RWPE2 (cell line): ENCODE data around the gene CEACAM4.

ENCODE experiments used
- ATAC-seq: fragments of 200-7000 bp; cut with Tn5 transposase; 3 replicates; pipeline ENCODE4 v1.9.1; 2021; ENCODE audit warnings: low read depth
- DNase-seq: peaks from one replicate; pipeline ENCODE4 v3.0.0-alpha.2; 2020; ENCODE audit warnings: low spot score
- H3K27ac ChIP-seq: fragments of 450-650 bp; 2 replicates; pipeline ENCODE4 v1.5.1; 2017; ENCODE audit warnings: mild to moderate bottlenecking; ENCODE audit not compliant: poor library complexity, severe bottlenecking
- H3K27me3 ChIP-seq: fragments of 250-450 bp; sonication (Bioruptor Pico); 2 replicates; pipeline ENCODE4 v1.5.1; 2021; ENCODE audit warnings: mild to moderate bottlenecking, moderate library complexity; ENCODE audit not compliant: insufficient read depth, poor library complexity, severe bottlenecking
- H3K36me3 ChIP-seq: fragments of 250-450 bp; sonication (Bioruptor Pico); 2 replicates; pipeline ENCODE4 v1.5.1; 2020; ENCODE audit warnings: low read depth, mild to moderate bottlenecking, moderate library complexity
- H3K4me1 ChIP-seq: fragments of 250-450 bp; sonication (Bioruptor Pico); 2 replicates; pipeline ENCODE4 v1.5.1; 2021; ENCODE audit warnings: mild to moderate bottlenecking, moderate library complexity; ENCODE audit not compliant: insufficient read depth, poor library complexity, severe bottlenecking
- H3K4me3 ChIP-seq: fragments of 250-450 bp; sonication (Bioruptor Pico); 2 replicates; pipeline ENCODE4 v1.5.1; 2021; ENCODE audit warnings: mild to moderate bottlenecking, moderate library complexity; ENCODE audit not compliant: severe bottlenecking
- H3K9me3 ChIP-seq: fragments of 250-450 bp; sonication (Bioruptor Pico); 2 replicates; pipeline ENCODE4 v1.5.1; 2021; ENCODE audit warnings: mild to moderate bottlenecking, moderate library complexity; ENCODE audit not compliant: severe bottlenecking
- TF ChIP-seq, protein P1 (sequence below): fragments of 450-650 bp; IDR thresholded peaks from one replicate; pipeline ENCODE4 v1.5.1; 2017; ENCODE audit warnings: mild to moderate bottlenecking, moderate library complexity; ENCODE audit not compliant: poor library complexity, severe bottlenecking

Gene CEACAM4

DNA sequence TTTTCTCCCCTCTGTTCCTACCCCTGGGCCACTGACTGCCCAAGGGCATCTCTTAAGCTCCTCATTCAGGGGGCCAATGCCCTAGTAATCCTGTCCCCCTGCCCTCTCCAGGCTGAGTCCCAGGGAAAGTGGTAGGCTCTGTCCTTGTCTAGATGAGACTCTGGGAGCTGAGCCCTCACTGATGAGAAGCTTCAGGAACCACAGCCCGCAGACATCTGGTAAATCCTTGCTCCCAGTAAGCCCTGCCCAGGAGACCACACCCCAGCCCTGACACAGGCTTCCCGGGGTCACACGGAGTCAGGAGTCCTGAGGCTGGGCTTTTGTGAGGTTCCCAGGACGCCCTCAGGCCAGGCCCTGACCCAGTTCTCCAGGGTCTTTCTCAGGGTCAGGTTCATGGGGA lies 1.9 kb downstream of the CEACAM4 start:
- Histone ChIP-seq H3K9me3 (no peaks in the 10 kb centered on the region), H3K27ac (no peak overlapping the region), H3K4me1 (no peaks in the 10 kb centered on the region), H3K36me3 (no peaks in the 10 kb centered on the region), H3K27me3 (peaks cover 12% of the 10 kb centered on the region), H3K4me3 (no peak overlapping the region)
- TF ChIP-seq, protein P1, sequence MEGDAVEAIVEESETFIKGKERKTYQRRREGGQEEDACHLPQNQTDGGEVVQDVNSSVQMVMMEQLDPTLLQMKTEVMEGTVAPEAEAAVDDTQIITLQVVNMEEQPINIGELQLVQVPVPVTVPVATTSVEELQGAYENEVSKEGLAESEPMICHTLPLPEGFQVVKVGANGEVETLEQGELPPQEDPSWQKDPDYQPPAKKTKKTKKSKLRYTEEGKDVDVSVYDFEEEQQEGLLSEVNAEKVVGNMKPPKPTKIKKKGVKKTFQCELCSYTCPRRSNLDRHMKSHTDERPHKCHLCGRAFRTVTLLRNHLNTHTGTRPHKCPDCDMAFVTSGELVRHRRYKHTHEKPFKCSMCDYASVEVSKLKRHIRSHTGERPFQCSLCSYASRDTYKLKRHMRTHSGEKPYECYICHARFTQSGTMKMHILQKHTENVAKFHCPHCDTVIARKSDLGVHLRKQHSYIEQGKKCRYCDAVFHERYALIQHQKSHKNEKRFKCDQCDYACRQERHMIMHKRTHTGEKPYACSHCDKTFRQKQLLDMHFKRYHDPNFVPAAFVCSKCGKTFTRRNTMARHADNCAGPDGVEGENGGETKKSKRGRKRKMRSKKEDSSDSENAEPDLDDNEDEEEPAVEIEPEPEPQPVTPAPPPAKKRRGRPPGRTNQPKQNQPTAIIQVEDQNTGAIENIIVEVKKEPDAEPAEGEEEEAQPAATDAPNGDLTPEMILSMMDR, result no peak
- ATAC-seq (no peak), DNase-seq (no peak)

DNA sequence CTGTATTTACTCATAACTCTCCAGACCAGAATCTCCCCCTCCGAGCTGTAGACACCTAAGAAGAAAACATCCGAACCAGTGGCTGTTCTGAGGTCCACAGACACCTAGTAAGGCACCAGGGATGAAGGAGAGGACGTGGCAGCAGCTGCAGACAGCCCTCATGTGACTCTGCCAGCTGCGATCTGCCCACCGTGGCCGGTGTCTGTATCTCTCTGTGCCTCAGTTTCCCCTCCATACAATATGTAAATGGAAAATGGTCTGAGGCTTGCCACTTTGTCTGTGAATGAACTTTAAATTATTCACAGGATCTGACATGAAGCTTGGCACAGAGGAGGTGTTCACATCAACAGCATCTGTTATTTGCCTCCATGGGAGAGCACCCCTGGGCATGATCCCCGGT lies 2.4 kb downstream of the CEACAM4 start:
- no peaks in the 10 kb centered on the region for H3K4me1 ChIP-seq
- H3K9me3 ChIP-seq, result no peaks in the 10 kb centered on the region
- TF ChIP-seq, protein P1, result no peak
- H3K4me3 ChIP-seq, result no peak overlapping the region
- ATAC-seq (no peak), DNase-seq (no peak)
- H3K27ac ChIP-seq, result no peak overlapping the region
- H3K36me3 ChIP-seq, result no peaks in the 10 kb centered on the region
- H3K27me3 ChIP-seq, result peaks cover 10% of the 10 kb centered on the region

DNA sequence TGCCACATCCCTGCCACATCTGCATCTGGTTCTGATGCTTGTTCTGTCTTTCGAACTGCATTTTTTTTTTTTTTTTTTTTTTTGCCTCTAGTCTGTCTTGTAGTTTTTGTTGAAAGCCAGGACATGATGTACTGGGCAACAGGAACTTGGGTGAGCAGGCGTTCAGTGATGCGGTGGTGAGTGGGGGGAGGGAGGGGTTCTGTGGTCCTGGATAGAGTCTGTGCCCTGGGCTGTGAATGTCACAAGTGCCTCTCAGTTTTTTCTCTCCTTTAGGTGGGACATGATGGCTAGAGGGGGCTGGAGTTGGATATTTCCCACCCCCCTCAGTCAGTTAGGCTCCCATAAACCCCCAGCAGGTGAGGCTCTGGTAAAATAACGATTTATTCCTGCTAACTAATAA lies 3.5 kb downstream of the CEACAM4 start:
- no peak for ATAC-seq
- no peak for DNase-seq
- Histone ChIP-seq H3K27me3 (peaks cover 3% of the 10 kb centered on the region), H3K9me3 (no peaks in the 10 kb centered on the region), H3K4me1 (no peaks in the 10 kb centered on the region), H3K36me3 (no peaks in the 10 kb centered on the region), H3K27ac (no peak overlapping the region), H3K4me3 (no peak overlapping the region)
- TF ChIP-seq, protein P1, result no peak

DNA sequence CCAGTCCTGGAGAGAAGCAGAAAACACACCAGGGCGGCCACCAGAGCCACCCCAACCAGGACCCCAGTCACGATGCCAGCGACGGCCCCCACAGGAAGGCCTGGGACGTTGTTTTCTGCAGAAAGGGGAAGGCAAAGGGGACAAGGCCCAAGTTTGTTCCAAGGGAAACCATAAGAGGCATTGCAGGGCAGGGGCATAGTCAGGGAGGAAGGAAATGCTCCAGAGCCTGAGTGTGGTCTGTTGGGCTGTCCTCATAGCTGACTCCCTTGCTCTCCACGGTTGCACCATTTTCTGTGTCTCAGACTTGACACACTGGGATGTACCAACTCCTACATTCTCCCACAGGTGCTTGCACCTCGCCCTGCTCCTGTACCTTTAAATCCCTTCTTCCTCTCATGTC lies 5.2 kb downstream of the CEACAM4 start:
- Histone ChIP-seq H3K4me3 (no peak overlapping the region), H3K9me3 (no peaks in the 10 kb centered on the region), H3K27ac (no peak overlapping the region), H3K36me3 (no peaks in the 10 kb centered on the region), H3K27me3 (no peaks in the 10 kb centered on the region), H3K4me1 (no peaks in the 10 kb centered on the region)
- ATAC-seq (no peak), DNase-seq (no peak)
- TF ChIP-seq, protein P1, result no peak

DNA sequence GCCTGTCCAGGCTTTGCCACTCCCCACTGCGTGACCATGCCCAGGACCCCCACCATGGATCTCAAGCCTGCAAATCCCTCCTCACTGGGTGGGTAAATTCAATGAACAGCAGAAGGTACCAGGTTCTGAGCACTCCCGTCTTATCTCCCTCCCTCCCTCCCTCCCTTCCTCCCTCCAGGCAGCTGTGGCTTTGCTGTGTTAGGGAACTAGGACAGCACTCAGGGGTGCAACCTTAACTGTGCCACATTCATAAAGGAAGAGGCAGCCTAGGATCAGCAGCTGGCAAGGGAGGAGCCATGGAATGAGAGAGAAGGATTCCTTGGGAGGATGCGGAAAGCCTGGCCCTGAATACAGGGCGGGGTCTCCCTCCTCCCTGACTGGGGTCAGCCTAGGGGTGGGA lies 5.6 kb downstream of the CEACAM4 start:
- Histone ChIP-seq H3K9me3 (no peaks in the 10 kb centered on the region), H3K4me1 (no peaks in the 10 kb centered on the region), H3K27ac (no peak overlapping the region), H3K36me3 (no peaks in the 10 kb centered on the region), H3K27me3 (no peaks in the 10 kb centered on the region), H3K4me3 (no peak overlapping the region)
- TF ChIP-seq, protein P1, result no peak
- no peak for ATAC-seq
- no peak for DNase-seq
